Midbrain (tissue), 1 donor: ENCODE data around the gene NOC4L.
"Not testable (repeated sequence)": the region's sequence is repeated elsewhere in the genome, so short reads cannot be mapped to it uniquely, and the experiment has no call there.

Experiments
- DNase-seq: peaks from one replicate; lab custom pipeline; 2025; lab: John Stamatoyannopoulos, UW

The NOC4L gene

GRCh38 chr12:132182206-132182710 is 38.0 kb downstream of the NOC4L start:
- no peak for DNase-seq

DNA sequence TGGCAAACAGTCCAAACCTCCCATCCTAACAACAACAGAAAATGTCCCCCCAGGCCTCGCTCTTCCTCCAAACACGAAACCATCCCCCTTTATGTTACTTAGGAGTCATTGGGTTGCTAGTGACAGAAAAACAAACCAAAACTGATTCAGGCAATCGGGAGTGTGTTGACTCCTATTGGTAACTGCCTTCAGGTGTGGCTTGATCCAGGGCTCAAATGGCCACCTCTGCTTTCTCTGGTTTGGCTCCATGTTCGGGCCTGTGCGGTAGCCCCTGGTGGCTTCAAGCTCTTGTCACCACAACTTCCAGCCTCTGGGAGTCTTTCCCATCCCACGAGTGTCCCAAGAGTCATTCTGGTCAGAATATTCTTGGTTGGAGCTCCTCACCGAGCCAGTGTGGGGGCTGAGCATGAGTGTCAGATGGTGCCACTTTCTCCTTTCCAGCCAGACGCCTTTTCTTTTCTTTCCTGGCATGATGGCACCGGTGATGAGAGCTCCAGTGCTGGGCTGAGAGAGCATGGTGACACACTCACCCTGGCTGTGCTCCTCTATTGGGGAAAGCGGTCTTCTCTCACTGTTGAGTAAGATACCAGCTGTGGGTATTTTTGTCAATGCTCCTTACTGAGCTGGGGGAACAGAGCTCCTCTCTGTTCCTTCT is 38.6 kb downstream of the NOC4L start:
- no peak for DNase-seq

- no peak for DNase-seq
Observed at GRCh38 chr12:132185705-132186104, 41.4 kb downstream of the NOC4L start.

GRCh38 chr12:132186208-132186856 is 42.1 kb downstream of the NOC4L start:
- DNase-seq = no peak

- no peak for DNase-seq
Observed at GRCh38 chr12:132186857-132187620, 42.8 kb downstream of the NOC4L start.

- DNase-seq = no peak
Observed at GRCh38 chr12:132187646-132188450, 43.6 kb downstream of the NOC4L start.

DNA sequence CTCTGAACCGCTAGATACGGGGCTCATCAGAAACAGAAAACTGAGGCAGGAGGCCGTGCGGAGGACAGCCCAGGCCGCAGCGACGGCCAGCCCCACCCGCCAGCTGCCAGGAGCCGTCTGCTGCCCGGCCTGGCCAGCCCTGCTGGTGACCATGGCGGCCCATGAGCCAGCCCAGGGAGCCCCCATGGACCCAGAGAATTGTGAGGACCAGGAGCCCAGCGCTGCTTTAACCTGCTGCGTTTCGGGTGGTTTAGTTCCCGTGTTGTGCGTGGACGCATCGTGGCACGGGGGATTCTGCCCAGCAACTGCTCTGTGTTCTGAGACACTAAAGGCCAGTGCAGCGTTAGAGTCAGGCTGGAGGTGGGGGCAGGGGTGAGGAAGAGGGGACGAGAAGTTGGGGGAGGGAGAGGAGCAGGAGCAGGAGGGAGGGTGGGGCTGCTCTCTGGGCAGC is 44.2 kb downstream of the NOC4L start:
- no peak for DNase-seq

DNA sequence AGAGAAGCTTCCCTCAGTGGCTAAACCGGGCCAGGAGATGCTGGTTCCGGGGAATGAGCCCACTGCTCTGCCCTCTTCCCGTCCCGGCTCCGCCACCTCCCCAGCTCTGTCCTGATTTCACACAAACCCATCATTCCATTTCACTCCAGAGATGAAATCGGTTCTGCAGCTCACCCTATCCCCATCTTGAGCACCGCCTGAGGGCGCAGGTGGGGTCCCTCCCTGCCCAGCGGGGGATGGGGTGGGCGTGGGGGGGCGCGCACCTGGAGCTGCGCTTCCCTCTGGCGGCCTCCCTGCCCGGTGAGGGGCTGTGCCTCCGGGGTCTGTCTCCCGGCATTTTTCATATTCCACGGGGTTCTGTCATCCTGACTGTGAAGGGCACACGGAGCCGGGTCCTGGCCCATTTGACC is 44.7 kb downstream of the NOC4L start:
- no peak for DNase-seq

GRCh38 chr12:132189378-132190011 is 45.2 kb downstream of the NOC4L start:
- DNase-seq = peak; percentile 33

- DNase-seq = no peak
Observed at GRCh38 chr12:132190012-132190755, 45.9 kb downstream of the NOC4L start.

GRCh38 chr12:132190834-132191500 is 46.7 kb downstream of the NOC4L start:
- DNase-seq = no peak

DNA sequence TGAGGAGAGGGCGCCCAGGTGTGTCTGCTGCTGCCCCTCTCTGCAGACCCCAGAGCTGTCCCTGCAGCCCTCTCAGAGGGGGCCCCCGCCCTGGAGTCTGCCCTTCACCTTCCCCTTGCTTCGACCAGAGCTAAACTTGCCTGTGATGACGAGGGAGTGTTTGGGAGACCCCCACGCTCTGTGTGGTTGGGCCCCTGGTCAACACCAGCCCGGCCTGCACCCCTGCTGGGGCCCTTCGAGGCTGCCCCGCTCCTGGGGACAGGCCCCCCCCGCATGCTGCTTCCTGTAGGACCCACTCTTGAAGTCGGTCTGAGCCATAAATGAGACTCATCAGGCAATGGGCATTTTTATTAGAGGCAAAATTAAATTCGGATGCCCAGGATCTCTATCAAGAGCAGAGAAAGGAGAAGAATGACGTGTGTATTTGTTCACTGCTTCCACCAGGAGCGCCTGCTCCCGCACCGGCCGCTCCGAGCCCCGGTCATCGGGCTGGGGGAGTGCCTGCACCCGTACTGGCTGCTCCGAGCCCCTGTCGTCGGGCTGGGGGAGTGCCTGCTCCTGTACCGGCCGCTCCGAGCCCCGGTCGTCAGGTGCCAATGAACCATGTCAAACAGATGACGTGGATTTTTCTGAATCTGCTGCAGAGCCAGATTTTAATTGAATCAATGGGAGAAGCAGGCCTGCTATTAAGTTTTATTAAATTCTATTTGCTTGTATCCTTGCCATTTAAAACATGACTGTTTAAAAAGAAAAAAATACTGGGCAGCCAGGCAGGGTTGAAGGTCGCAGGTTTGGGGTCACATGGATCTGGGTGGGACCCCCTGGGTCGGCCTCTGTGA is 47.7 kb downstream of the NOC4L start:
- no peak for DNase-seq

DNA sequence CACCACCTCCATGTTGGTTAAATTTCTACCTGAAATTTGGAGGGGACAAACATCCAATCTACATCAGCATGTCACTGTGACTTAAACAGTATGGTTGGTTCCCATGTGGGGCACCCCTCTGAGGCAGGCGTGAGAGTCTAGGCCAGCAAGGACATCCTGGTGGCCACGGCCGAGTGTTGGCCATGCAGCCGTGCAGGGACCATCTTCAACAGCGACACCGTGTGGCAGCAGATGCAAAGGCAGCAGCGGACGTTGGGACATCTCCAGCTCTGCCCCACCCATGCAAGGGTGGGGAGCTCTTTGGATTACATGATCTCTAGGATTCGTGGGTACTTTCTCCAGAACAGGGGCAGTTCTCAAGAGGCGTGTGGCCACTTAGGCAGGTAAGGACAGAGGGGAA is 49.8 kb downstream of the NOC4L start:
- DNase-seq = no peak

- no peak for DNase-seq
Observed at GRCh38 chr12:132194556-132194955, 50.3 kb downstream of the NOC4L start.

DNA sequence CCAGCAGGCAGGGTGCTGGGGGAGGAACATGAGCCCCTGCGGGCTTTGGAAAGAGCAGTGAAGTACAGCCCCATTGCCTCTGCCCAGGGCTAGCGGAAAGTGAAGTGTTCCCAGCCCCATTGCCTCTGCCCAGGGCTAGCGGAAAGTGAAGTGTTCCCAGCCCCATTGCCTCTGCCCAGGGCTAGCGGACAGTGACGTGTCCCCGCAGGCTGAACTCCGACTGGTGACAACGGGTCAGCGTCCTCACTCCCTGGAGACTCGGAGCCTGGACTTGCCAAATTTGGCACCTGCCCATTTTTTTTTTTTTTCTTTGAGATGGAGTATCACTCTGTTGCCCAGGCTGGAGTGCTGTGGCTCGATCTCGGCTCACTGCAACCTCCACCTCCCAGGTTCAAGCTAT is 51.0 kb downstream of the NOC4L start:
- DNase-seq = not testable (repeated sequence)

- DNase-seq = no peak
Observed at GRCh38 chr12:132196038-132196872, 52.0 kb downstream of the NOC4L start.

DNA sequence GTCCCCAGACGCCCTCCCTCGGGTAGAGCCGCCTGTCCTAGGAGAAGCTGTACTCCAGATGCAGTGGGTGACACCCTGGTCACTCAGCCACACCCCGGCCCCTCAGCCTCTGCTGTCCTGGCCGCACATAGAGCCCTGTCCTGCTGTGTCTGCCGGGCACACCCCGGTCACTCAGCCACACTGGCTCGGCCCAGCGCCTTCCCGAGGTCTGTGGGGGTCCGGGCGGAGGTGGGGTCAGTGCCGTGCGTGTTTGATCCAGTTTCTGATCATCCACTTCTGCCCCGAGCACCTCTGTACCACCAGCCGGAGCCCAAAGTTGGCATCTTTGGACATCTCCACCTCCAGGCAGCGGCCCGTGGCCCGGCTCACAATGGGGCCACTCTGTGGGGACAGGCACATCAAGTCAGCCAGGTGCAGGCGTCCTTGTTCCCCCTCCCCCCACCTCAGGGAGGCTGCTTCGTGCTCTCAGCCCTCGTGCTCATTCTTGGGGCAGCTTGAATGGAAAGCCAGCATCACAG is 52.7 kb downstream of the NOC4L start:
- DNase-seq = no peak
